Stomach (tissue), 4 donors: ENCODE results near the gene RBM14.

ENCODE experiments used
- EP300 ChIP-seq: sonication (generic); formaldehyde crosslinking; IDR thresholded peaks from one replicate; pipeline ENCODE4 v1.6.1; 2017; ENCODE audit warnings: antibody characterized with exemption
- POLR2A ChIP-seq, 4 donors: fragments of 450-650 bp; IDR thresholded peaks; one replicate each; pipeline ENCODE4 v1.6.1; 2016; ENCODE audit warnings: antibody characterized with exemption in 4 of 4, control low read depth in 2 of 4, mild to moderate bottlenecking in 1 of 4, moderate library complexity in 1 of 4
- TF ChIP-seq, protein P1 (sequence below), 7 experiments: fragments of 450-650 bp in 4 of 7; fragments of 200-600 bp in 3 of 7; sonication (generic) in 3 of 7; IDR thresholded peaks; one replicate each; pipeline ENCODE4 v1.5.1; 2016 to 2019; ENCODE audit warnings: antibody characterized with exemption in 7 of 7, control low read depth in 2 of 7, mild to moderate bottlenecking in 1 of 7

DNA sequence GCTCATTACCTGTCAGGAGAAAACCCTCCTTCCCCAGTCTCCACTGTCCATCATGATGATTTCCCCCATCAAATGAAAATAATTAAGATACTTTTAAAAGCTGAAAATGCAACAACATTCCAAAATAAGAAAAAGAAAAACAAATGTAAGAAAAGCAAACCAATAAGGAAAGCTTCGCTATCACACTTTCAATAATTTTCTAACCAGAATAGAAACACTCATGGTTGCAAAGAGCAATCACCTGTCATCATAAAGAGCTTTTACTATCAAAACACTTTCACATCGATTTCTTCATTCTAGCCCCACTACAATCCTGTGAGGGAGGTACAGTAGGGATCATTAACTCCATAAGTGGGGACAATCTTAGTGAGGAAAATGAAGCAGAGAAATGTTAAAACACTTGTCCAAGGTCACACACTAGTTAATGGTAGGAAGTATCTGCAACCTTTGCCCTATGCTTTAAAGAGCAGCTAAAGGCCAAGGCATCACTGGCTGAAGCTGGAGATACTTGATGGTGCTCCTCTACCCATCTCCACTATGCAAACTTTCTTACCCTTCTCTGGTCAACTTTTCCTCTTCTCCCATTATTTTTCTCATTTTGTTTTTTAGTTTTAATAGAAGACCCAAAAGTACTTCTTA, 58.7 kb downstream of the RBM14 start:
- TF ChIP-seq, protein P1, sequence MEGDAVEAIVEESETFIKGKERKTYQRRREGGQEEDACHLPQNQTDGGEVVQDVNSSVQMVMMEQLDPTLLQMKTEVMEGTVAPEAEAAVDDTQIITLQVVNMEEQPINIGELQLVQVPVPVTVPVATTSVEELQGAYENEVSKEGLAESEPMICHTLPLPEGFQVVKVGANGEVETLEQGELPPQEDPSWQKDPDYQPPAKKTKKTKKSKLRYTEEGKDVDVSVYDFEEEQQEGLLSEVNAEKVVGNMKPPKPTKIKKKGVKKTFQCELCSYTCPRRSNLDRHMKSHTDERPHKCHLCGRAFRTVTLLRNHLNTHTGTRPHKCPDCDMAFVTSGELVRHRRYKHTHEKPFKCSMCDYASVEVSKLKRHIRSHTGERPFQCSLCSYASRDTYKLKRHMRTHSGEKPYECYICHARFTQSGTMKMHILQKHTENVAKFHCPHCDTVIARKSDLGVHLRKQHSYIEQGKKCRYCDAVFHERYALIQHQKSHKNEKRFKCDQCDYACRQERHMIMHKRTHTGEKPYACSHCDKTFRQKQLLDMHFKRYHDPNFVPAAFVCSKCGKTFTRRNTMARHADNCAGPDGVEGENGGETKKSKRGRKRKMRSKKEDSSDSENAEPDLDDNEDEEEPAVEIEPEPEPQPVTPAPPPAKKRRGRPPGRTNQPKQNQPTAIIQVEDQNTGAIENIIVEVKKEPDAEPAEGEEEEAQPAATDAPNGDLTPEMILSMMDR (IDR thresholded peaks at IDR 0.05): no peak
- TF ChIP-seq POLR2A (IDR thresholded peaks at IDR 0.05): no peak
- TF ChIP-seq EP300: no peak
